ENCODE data around the gene TEX13A.

Gene TEX13A

GRCh38 chrX:105189093-105189492 is 31.4 kb downstream of the TEX13A start:
- no peaks in the 10 kb centered on the region for H3K9me2 ChIP-seq (replicated peaks; ENCODE audit: insufficient read depth, low read length)
- H3K4me2 ChIP-seq (ENCODE audit: low read depth, low read length), result no peak overlapping the region
- H4K20me1 ChIP-seq (ENCODE audit: insufficient read depth, low read length), result no peaks in the 10 kb centered on the region
- no peak overlapping the region for H2AFZ ChIP-seq (ENCODE audit: low read length)
- H3K9me3 ChIP-seq (replicated peaks; ENCODE audit: insufficient read depth, low read length), result no peaks in the 10 kb centered on the region
- DNase-seq, result no peak
- TF ChIP-seq EZH2phosphoT487 (IDR thresholded peaks at IDR 0.05; ENCODE audit: low read length), result no peak
- TF ChIP-seq CTCF (IDR thresholded peaks at IDR 0.05; ENCODE audit: low read length), result no peak
- no peak for TF ChIP-seq EZH2 (optimal IDR thresholded peaks at IDR 0.05; ENCODE audit: low read depth, low read length)
- no peaks in the 10 kb centered on the region for H3K27me3 ChIP-seq (replicated peaks; ENCODE audit: insufficient read depth, low read length)
- no peaks in the 10 kb centered on the region for H3K4me1 ChIP-seq (ENCODE audit: low read length)
- no peaks in the 10 kb centered on the region for H3F3A ChIP-seq (ENCODE audit: insufficient read depth, low read length)
- H3K9ac ChIP-seq (ENCODE audit: low read length), result no peak overlapping the region
- H3K79me2 ChIP-seq (ENCODE audit: low read length), result no peaks in the 10 kb centered on the region
- no peak overlapping the region for H3K4me3 ChIP-seq (ENCODE audit: low read length)
- H3K27ac ChIP-seq (ENCODE audit: low read length), result no peak overlapping the region
- no peaks in the 10 kb centered on the region for H3K36me3 ChIP-seq (replicated peaks; ENCODE audit: insufficient read depth, low read length)

- Histone ChIP-seq H3K4me2 (ENCODE audit: low read depth, low read length) (no peak overlapping the region), H3K36me3 (replicated peaks; ENCODE audit: insufficient read depth, low read length) (no peaks in the 10 kb centered on the region), H3K4me3 (ENCODE audit: low read length) (no peak overlapping the region), H3K79me2 (ENCODE audit: low read length) (no peaks in the 10 kb centered on the region), H3K27ac (ENCODE audit: low read length) (no peak overlapping the region), H3K4me1 (ENCODE audit: low read length) (no peaks in the 10 kb centered on the region), H2AFZ (ENCODE audit: low read length) (no peak overlapping the region), H3K9me2 (replicated peaks; ENCODE audit: insufficient read depth, low read length) (no peaks in the 10 kb centered on the region), H3F3A (ENCODE audit: insufficient read depth, low read length) (no peaks in the 10 kb centered on the region), H3K27me3 (replicated peaks; ENCODE audit: insufficient read depth, low read length) (no peaks in the 10 kb centered on the region), H4K20me1 (ENCODE audit: insufficient read depth, low read length) (no peaks in the 10 kb centered on the region), H3K9me3 (replicated peaks; ENCODE audit: insufficient read depth, low read length) (no peaks in the 10 kb centered on the region), H3K9ac (ENCODE audit: low read length) (no peak overlapping the region)
- no peak for DNase-seq
- no peak for TF ChIP-seq EZH2 (optimal IDR thresholded peaks at IDR 0.05; ENCODE audit: low read depth, low read length)
These were observed 40.9 kb downstream of the TEX13A start for GRCh38 chrX:105179644-105180043.

GRCh38 chrX:105173071-105173470 is 47.4 kb downstream of the TEX13A start:
- Histone ChIP-seq H3K4me3 (ENCODE audit: low read length) (no peak overlapping the region), H3F3A (ENCODE audit: insufficient read depth, low read length) (no peaks in the 10 kb centered on the region), H3K36me3 (replicated peaks; ENCODE audit: insufficient read depth, low read length) (no peaks in the 10 kb centered on the region), H3K4me2 (ENCODE audit: low read depth, low read length) (no peak overlapping the region), H3K79me2 (ENCODE audit: low read length) (no peaks in the 10 kb centered on the region), H3K27me3 (replicated peaks; ENCODE audit: insufficient read depth, low read length) (no peaks in the 10 kb centered on the region), H3K9ac (ENCODE audit: low read length) (no peak overlapping the region), H2AFZ (ENCODE audit: low read length) (no peak overlapping the region), H3K27ac (ENCODE audit: low read length) (no peak overlapping the region), H3K9me2 (replicated peaks; ENCODE audit: insufficient read depth, low read length) (no peaks in the 10 kb centered on the region), H4K20me1 (ENCODE audit: insufficient read depth, low read length) (no peaks in the 10 kb centered on the region), H3K9me3 (replicated peaks; ENCODE audit: insufficient read depth, low read length) (no peaks in the 10 kb centered on the region), H3K4me1 (ENCODE audit: low read length) (no peaks in the 10 kb centered on the region)
- no peak for DNase-seq
- TF ChIP-seq EZH2 (optimal IDR thresholded peaks at IDR 0.05; ENCODE audit: low read depth, low read length), result no peak

Measured in MM.1S (cell line).